Measurements from ENCODE around the gene ITFG1. TPM values are rescaled to one million over a fixed set of nuclear protein-coding genes. Genes with fewer than 3 reads are reported as not detected.

Gene ITFG1
- total RNA-seq, 2 experiments from 2014 or later = 33.7 to 37.9 TPM

GRCh38 chr16:47142821-47143676 is 317.8 kb downstream of the ITFG1 start:
- POLR2A ChIA-PET = no interaction called here
- TF ChIP-seq EZH2phosphoT487 (IDR thresholded peaks at IDR 0.05; ENCODE audit: borderline replicate concordance, low read depth, low read length) (no peak), CTCF (conservative IDR thresholded peaks at IDR 0.05; ENCODE audit: low read length) (peak; percentile 73)
- Histone ChIP-seq H3K27ac (ENCODE audit: low read depth, low read length, poor library complexity, severe bottlenecking) (no peak overlapping the region), H3K4me2 (ENCODE audit: low read length) (peak overlapping the region; percentile 72), H3K9me2 (ENCODE audit: insufficient read depth, low read length) (no peaks in the 10 kb centered on the region), H3K36me3 (ENCODE audit: insufficient read depth, low read length) (no peaks in the 10 kb centered on the region), H3K9me3 (ENCODE audit: low read length) (no peaks in the 10 kb centered on the region), H3K79me2 (ENCODE audit: insufficient read depth, low read depth, low read length) (no peaks in the 10 kb centered on the region), H4K20me1 (ENCODE audit: insufficient read depth, low read length) (no peaks in the 10 kb centered on the region), H3K4me3 (ENCODE audit: low read depth, low read length, poor library complexity, severe bottlenecking) (peak overlapping the region; percentile 59), H3K4me1 (ENCODE audit: insufficient read depth, low read length, poor library complexity, severe bottlenecking) (peaks cover 19% of the 10 kb centered on the region), H2AFZ (ENCODE audit: low read length) (0 out of 2 replicates have a peak overlapping the region, but pooled peaks have one; percentile 27)
- peak; percentile 53 for DNase-seq (ENCODE audit: low spot score)
- no TSS peak for BruUV-seq (replicated peaks)
- CTCF ChIA-PET (ENCODE audit: unreplicated experiment) = interaction anchor here (0.6 kb wide), 1 partner anchor 106 kb away, joined by 3 read pairs; no protein-coding TSS in a partner anchor
- intact Hi-C loops (cut with micrococcal nuclease; ENCODE audit: unreplicated experiment) = loop anchor here (2.0 to 10.0 kb wide), 5 partner anchors 172 to 1022 kb away; partner anchors contain the start of genes ITFG1 and PHKB

GRCh38 chr16:47142486-47142820 is 318.4 kb downstream of the ITFG1 start:
- no peaks in the 10 kb centered on the region for H3K36me3 ChIP-seq (ENCODE audit: insufficient read depth, low read length)
- peaks cover 19% of the 10 kb centered on the region for H3K4me1 ChIP-seq (ENCODE audit: insufficient read depth, low read length, poor library complexity, severe bottlenecking)
- no peak overlapping the region for H2AFZ ChIP-seq (ENCODE audit: low read length)
- POLR2A ChIA-PET = interaction anchor here (0.9 to 1.5 kb wide), 3 partner anchors 11 to 319 kb away, joined by 3 read pairs; partner anchors contain the start of genes ITFG1 and PHKB
- DNase-seq (ENCODE audit: low spot score) = peak; percentile 5
- intact Hi-C loops (cut with micrococcal nuclease; ENCODE audit: unreplicated experiment) = loop anchor here (2.0 to 10.0 kb wide), 5 partner anchors 172 to 1022 kb away; partner anchors contain the start of genes ITFG1 and PHKB
- H3K27ac ChIP-seq (ENCODE audit: low read depth, low read length, poor library complexity, severe bottlenecking) = no peak overlapping the region
- peak overlapping the region; percentile 72 for H3K4me2 ChIP-seq (ENCODE audit: low read length)
- no peaks in the 10 kb centered on the region for H3K79me2 ChIP-seq (ENCODE audit: insufficient read depth, low read depth, low read length)
- H4K20me1 ChIP-seq (ENCODE audit: insufficient read depth, low read length) = no peaks in the 10 kb centered on the region
- CTCF ChIA-PET (ENCODE audit: unreplicated experiment) = no interaction called here
- no peak for TF ChIP-seq CTCF (conservative IDR thresholded peaks at IDR 0.05; ENCODE audit: low read length)
- TF ChIP-seq EZH2phosphoT487 (IDR thresholded peaks at IDR 0.05; ENCODE audit: borderline replicate concordance, low read depth, low read length) = 0 out of 2 replicates have a peak, but pooled peaks have one; percentile 18
- no TSS peak for BruUV-seq (replicated peaks)
- peak overlapping the region; percentile 59 for H3K4me3 ChIP-seq (ENCODE audit: low read depth, low read length, poor library complexity, severe bottlenecking)
- H3K9me2 ChIP-seq (ENCODE audit: insufficient read depth, low read length) = no peaks in the 10 kb centered on the region
- H3K9me3 ChIP-seq (ENCODE audit: low read length) = no peaks in the 10 kb centered on the region

All from OCI-LY7 (cell line).